ENCODE data around the gene VWC2.

VWC2 gene

DNA sequence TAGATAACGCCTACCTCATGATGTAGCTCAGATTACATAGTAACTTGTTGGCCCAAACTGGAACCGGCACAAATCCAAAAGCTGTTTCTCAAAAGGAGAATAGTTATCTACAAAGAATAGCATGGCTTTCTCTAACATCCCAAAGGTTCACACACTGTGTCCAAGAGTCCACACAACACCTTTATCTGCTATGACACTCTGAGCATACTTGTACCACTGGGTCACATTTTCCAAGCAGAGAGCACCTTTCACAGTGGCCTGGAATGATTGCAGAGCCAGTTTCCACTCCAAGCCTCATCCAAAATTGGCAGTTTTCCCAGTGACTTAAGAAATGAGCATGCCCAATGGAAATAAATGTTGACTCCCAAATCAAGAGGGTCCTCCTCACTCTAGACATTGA is 155.3 kb downstream of the VWC2 start:
- H3K4me3 ChIP-seq (ENCODE audit: low read length) = no peak overlapping the region
- TF ChIP-seq, protein P1, sequence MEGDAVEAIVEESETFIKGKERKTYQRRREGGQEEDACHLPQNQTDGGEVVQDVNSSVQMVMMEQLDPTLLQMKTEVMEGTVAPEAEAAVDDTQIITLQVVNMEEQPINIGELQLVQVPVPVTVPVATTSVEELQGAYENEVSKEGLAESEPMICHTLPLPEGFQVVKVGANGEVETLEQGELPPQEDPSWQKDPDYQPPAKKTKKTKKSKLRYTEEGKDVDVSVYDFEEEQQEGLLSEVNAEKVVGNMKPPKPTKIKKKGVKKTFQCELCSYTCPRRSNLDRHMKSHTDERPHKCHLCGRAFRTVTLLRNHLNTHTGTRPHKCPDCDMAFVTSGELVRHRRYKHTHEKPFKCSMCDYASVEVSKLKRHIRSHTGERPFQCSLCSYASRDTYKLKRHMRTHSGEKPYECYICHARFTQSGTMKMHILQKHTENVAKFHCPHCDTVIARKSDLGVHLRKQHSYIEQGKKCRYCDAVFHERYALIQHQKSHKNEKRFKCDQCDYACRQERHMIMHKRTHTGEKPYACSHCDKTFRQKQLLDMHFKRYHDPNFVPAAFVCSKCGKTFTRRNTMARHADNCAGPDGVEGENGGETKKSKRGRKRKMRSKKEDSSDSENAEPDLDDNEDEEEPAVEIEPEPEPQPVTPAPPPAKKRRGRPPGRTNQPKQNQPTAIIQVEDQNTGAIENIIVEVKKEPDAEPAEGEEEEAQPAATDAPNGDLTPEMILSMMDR (conservative IDR thresholded peaks at IDR 0.05; ENCODE audit: low read length) = no peak
- no peak for DNase-seq (ENCODE audit: low read depth)

DNA sequence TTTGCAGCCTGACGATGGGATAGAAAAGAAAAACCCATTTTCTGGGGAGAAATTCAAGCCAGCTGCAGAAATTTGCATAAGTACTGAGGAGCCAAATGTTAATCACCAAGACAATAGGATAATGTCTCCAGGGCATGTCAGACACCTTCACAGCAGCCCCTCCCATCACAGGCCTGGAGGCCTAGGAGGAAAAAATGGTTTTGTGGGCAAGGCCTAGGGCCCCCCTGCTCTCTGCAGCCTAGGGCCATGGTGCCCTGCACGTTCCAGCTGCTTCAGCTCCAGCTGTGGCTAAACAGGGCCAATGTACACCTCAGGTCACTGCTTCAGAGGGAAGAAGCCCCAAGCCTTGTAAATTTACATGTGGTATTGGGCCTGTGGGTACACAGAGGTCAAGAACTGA is 158.2 kb downstream of the VWC2 start:
- TF ChIP-seq, protein P1 (conservative IDR thresholded peaks at IDR 0.05; ENCODE audit: low read length) = no peak
- DNase-seq (ENCODE audit: low read depth) = no peak
- H3K4me3 ChIP-seq (ENCODE audit: low read length) = no peak overlapping the region

DNA sequence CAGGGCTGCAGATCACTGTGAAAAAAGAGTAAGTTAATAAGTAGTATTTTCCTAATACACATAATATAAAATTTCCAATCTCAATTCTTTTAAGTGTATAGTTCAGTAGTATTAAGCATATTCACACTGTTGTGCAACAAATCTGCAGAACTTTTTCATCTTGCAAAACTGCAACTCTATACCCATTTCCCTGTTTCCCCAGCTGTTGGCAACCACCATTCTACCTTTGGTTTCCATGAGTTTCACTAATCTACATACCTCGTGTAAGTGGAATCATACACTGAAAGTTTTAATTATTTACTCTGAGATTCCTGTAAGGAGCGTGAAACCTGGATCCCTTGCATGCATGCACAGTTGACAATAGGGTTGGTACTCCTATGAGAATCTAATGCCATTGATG is 164.2 kb downstream of the VWC2 start:
- DNase-seq (ENCODE audit: low read depth) = no peak
- TF ChIP-seq, protein P1 (conservative IDR thresholded peaks at IDR 0.05; ENCODE audit: low read length) = no peak
- no peak overlapping the region for H3K4me3 ChIP-seq (ENCODE audit: low read length)

All from AG10803 (cell line).